Stimulated activated CD8-positive, alpha-beta memory T cell treated with anti-CD3 and anti-CD28 coated beads, Interleukin-7, amount 100 ng/mL, for 48 hours (primary cell): ENCODE data around the gene BRI3BP.
A peak's percentile ranks its signal among the peaks of the same experiment; 100 is the strongest.
"Not testable (repeated sequence)": the region's sequence is repeated elsewhere in the genome, so short reads cannot be mapped to it uniquely, and the experiment has no call there.

Source experiments
- DNase-seq, 2 donors: peaks; one replicate each; pipeline ENCODE4 v3.0.0-alpha.2; 2020; ENCODE audit warnings: low read depth in 1 of 2; ENCODE audit errors: extremely low read depth in 1 of 2

The BRI3BP gene

DNA sequence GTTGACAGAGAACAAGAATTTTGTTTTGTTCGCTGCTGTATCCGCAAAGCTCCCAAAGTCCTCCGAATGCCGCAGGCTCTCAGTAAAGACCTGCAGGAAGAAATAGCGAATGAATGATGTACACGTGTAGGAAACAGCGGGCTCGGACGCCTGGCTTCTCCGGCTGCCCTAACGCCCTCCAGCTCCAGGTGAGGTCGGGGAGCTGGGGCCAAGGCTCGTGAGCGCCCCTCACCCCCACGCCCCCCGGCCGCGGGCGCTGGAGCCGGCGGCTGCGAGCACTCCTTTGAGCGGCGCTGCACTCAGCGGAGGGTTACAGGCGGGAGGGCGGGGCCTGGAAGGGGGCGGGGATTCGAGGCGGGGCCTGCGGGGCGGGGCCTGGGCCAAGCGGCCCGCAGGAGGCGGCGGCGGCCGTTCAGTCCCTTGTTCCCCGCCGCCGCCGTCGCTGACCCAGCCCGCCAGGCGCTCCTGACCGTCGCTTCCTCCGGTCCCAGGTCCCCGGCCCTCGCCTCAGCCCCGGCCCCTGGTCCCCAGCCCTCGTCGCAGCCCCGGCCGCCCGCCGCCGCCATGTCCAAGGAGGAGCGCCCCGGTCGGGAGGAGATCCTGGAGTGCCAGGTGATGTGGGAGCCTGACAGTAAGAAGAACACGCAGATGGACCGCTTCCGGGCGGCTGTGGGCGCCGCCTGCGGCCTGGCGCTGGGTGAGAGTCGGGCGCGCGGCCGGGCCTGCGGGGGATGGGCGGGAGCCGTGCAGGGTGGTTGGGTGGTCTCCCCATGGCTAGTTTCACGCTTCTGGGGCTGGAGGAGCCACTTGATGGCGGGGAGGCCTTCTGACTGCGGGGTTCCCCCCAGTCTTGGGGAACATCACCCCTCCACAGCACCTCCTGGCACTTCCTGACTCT is 71.8 kb downstream of the BRI3BP start, which contains the start of gene AACS:
Gene AACS, plus strand, starts transcription at position 415 of the 898 bp plus-strand sequence. Its CDS starts 150 bp downstream, at position 565.
- DNase-seq, result peak; percentile 34 to 48

DNA sequence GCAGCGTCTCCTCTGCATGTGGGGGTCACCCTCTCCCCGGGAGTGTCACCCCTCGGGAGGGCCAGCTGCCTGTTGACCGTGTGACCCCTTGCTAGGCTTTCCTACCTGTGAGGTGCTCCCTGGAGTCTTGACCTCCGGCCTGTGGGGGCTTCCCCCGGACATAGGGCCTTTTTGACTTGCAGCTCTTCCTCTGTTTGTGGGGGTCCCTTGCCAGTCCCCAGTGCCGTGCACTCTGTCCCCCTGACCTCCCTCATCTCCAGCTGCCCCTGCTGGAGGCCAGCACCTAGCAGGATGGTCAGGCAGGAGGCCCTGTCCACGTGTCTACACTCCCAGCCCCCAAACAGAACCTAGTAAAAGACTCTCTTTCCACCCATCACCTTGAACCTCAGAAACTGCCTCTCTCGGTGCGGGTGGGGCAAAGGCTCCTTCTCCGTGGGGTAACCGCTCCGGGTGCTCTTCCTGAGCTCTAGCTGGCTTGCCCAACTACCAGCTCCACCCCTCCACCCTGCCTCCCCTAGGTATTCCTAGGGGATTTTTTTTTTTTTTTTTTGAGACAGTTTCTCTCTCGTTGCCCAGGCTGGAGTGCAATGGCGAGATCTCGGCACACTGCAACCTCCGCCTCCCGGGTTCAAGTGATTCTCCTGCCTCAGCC is 72.6 kb downstream of the BRI3BP start:
- DNase-seq, result no peak

DNA sequence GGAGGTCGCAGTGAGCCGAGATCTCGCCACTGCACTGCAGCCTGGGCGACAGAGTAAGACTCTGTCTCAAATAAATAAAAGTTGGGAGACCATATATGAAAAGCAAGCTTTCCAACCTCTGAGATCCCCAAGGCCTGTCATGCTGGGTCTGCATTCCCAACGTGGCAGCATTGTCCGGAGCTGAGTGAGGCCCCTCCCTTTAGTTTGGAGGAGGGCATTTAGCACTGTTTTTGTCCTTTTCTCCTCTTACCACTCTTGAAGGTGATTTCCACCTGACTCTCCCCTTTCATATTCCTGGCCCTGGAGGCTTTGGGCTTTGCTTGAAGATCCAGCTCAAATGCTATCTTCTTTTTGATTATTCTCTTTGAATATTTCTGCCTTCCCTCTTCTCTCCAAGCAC is 74.9 kb downstream of the BRI3BP start:
- no peak for DNase-seq

DNA sequence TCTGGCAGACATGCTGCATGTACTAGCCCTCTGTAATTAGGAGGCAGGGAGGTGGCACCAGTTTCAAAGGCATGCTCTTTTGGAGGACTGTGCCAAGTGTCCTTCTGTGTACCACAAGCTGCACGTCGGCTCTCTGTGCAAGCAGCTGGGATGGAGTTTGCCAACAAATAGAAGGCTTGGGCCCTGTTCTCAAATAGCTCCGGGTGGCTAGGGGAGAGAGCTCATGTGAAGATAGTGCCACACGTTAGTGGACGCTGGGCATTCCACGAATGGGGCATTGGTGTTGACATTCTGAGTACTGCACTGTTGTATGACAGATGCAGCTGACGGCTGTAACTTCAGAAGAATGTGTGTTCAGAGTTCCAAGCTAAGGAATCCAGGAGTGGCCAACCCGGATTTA is 76.2 kb downstream of the BRI3BP start:
- DNase-seq, result no peak

DNA sequence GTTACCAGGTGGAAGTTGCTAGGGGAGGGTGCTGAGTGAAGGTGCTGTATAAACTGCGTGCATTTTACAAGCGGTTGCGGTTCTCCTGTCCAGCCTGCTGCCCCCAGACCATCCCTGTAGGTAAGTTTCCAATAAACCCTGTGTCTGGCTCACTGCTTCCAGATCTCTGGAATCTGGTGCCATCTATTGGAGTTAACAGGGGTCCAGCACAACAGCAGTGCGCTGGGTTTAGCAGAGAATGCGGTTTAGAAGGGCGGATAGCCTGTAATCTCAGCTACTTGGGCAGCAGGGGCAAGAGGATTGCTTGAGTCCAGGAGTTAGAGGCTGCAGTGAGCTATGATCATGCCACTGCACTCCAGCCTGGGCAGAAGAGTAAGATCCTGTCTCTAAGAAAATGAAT is 76.7 kb downstream of the BRI3BP start:
- DNase-seq, result no peak

DNA sequence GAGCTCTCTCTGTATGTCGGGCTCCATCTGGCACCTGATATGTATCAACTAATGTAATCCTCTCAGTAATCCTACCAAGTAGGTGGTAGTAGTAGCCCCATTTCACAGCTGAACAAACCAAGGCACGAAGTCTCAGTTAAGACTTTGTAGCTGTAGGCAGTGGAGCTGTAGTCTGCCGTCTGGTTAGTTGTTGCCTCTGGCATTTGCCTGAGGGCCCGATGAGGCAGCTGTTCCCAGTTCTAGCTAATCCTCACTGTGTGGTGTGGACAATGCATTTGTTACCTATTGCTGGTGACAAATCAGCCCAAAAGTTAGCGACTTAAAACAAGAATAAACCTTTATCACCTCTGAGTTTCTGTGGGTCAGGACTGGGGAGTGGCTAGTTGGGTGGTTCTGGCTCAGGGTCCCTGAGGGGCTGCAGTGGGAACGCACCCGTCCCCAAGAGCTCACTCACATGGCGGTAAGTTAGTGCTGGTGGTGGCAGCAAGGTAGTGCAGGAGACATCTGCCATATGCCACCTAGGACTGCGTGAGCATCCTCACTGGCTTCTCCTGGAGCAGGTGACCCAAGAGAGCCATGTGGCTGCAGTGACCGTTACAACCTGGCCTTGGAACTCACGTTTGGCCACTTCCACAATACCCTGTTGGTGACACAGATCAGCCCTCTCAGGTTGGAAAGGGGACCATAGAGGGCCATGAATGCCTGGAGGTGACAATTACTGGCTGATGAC is 77.4 kb downstream of the BRI3BP start:
- DNase-seq, result no peak

DNA sequence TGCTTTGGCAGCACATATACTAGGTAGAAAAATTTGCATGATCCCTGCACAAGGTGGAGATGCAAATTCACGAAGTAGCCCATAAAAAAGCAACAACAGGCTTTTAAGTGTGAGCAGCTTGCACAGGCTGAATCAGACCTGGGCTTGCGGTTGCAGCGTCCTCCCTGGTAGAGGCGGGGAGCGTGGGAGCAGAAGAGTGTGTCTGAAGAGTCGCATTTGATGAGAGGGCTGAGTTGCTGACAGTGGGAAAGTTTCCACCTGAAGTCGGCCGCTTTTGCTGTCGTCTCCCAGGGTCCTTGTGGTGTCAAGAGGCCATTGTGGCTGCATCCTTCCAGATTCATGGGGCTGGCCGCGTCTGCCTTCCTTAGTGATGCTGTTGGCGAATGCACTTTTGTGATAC is 78.0 kb downstream of the BRI3BP start:
- DNase-seq, result no peak

DNA sequence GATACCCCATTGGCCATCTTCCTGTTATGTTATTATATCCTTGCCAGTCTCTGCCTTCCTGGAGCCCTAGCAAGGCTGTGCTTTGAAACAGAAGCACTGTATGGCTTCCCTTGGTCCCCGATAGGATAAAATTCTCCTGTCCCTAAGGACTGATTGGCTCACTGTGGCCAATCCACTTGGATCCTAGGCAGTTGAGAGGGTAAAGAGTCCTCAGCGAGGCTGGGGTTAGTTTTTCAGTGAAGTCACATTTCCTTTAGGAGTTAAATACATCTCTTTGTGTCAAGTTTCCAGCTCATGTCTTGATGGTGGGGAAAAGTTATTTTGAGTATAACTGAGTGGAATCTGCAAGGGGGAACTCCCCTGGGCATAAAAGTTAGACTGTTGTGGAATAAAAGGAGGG is 79.1 kb downstream of the BRI3BP start:
- no peak for DNase-seq

DNA sequence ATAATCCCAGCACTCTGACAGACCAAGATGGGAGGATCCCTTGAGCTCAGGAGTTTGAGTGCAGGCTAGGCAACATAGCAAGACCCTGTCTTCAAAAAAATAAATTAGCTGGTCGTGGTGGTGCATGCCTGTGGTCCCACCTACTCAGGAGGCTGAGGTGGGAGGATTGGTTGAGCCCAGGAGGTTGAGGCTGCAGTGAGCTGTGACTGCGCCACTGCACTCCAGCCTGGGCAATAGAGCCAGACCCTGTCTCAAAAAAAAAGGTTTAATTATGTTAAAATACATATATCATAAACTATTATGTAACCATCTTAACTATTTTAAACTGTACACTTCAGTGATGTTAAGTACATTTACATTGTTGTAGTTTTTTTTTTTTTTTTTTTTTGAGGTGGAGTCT is 80.8 kb downstream of the BRI3BP start:
- not testable (repeated sequence) for DNase-seq

DNA sequence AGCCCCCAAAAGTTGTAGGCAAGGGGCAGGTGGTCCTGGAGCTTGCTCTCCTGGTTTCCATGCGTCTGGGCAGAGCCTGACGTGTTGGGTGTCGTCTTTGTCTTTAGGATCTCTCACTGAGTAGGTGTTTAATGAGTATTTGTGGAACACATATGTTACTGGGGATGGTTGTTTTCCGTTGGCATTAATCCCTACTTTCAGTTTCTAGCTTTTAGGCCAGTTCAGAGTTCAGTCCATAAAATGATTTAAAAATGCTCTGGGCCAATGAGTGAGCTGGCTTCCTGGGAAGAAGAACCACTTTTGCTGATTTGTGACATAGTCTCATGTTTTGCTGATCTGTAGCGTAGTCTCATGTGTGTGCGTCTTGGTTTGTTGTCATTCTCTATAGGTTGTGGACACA is 82.7 kb downstream of the BRI3BP start:
- DNase-seq, result no peak

DNA sequence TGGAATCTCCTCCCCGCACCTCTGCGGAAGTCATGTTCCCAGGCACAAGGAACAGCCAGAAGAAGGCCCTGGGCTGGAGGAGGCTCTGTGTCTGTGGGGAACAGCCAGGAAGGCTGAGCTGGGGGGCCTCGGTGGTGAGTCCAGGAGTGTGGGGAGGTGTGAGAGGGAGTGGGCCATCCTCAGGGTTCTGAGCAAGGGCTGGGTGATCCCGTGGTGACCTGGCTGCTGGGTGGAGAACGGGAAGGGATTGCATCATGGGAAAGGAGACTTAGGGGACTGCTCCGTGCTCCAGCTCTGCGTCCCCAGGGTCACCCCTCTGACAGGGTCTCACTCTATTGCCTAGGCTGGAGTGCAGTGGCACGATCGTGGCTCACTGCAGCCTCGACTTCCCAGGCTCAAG is 85.6 kb downstream of the BRI3BP start:
- no peak for DNase-seq

DNA sequence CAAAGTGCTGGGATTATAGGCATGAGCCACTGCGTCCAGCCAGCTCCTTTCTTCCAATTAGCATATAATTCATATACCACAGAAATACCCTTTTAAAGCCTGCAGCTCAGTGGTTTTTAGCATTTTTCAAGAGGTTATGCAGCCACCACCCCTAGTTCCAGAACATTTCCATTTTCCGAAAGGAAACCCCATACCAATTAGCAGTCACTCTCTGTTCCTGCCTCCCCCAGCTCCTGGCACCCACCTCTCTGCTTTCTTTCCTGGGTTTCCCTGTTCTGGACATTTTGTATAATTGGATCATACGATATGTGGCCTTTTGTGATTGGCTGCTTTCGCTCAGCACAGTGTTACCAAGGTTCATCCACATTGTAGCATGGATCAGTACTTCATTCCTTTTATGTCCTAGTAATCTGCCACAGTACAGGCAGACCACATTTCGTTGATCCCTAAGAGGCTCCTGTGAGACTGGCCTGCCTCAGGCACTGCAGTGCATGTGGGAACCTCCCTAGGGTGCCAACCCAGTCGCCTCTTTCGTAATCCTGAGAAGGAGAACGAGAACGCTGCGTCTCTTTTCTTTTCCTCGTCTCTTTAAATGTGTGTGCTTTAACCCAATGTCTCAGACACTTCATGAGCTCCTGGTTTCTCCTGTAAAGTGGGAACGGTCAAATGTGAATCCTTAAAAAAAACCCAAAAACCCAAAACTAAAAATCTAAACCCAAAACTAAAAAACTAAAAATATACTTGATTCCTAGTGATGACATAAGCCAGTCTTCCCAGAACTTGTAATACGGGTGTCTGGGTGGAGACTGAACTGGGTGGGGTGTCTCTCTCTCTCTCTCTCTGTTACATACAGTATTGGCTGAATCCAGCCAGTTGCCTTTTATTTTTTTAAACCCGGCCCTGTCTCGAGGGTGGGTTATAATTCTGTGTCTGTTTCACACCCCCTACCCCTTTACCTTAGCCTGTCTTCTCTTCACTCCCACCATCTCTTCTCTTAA is 86.5 kb downstream of the BRI3BP start:
- no peak for DNase-seq
